HG02610 (cell line): ENCODE measurements around the gene PIBF1.
"Not testable (repeated sequence)": the region's sequence is repeated elsewhere in the genome, so short reads cannot be mapped to it uniquely, and the experiment has no call there.

Experiments used
- ATAC-seq: cut with Tn5 transposase; IDR thresholded peaks from one replicate; pipeline ENCODE4 v1.9.1; 2021; ENCODE audit warnings: mild to moderate bottlenecking, moderate library complexity; ENCODE audit not compliant: unreplicated experiment

The PIBF1 gene

DNA sequence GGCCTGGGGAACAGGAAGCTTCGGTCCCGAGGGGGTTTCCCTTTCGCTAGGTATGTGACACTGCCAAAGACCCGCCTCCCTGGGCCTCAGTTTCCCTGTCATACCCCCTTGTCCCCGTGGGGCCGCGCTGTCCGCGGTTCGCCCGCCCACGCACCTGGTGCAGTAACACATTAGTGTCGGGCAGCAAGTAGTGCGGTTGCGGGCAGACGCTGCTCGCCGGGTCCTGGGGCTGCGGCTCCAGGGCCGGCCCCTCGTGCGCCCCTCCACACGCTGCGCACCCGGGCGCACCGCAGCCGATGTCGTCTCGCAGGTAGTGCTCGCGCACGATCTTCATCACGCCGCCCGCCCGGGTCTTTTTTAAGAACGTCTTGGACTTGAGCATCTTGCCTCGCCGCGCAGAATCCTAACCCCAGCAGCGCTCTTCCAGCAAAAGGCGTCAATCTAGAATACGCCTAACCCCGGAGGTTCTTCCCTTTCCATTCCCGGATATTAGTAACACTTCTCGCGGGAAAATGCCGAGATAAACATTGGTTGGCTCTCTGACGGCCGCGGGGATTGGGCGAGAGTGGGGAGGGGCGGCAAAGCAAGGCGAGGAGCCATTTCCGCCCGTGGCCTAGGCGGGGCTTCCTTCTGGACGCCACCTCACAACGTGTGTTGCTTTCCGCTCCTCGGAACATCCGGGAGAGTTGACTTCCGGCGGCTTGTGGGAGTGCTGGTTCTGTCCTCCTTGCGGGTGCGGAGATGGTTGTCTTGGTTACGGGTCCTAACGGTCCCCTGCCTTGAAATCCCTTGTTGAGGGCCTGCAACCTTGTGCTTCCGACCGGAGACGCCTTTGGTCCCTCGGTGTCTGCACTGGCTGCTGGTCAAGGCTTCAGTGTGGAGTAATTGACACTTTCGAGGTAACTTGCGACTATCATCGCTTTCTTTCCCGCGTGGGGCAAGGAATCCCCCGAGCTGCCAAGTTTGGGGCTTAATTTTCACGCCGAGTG, at the start of gene PIBF1, which contains the start of gene DIS3:
PIBF1 (plus strand) TSS at position 683 of the 989 bp plus-strand sequence. CDS start 1,337 bp downstream, outside the sequence.
DIS3 (minus strand) TSS at position 450 of the 989 bp plus-strand sequence; CDS start at position 382, 68 bp downstream.
- peak; percentile 98 for ATAC-seq

DNA sequence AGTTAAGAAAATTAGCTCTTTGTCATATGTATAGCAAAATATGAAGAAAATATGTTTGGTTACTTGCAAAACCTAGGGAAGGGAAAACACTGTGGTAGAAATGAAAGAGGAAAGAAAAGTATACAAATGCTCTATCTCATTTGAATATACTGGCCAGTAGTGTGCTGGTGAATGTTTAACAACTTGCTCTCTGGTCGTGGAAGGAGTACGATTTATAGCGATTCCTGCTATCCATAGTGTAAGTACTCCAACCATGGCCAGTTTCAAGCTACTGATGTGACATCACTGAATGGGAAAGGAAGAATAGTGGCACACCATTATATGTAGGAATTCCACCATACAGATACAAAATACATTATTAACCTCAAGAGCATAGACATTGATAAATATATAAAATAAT, 44.9 kb upstream of the PIBF1 start:
- no peak for ATAC-seq

DNA sequence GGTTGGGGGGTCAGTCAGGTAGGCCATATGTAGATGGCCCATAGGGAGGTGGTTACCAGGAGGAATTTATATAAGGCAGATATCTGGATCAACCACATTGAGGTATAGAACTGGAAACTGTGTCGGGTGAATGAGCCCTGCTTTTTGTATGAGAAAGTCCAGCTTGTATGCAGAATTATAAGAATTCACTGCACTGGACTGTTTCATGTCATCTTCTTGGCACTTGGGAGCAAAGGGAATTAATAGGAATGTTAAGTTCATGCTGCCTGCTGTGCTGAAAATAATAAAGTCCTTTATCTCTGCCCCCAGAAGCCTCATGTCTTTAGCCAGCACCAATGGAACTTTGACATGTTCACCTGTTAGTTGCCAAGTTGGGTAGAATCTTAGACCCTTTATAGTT, 41.9 kb upstream of the PIBF1 start:
- ATAC-seq, result no peak

DNA sequence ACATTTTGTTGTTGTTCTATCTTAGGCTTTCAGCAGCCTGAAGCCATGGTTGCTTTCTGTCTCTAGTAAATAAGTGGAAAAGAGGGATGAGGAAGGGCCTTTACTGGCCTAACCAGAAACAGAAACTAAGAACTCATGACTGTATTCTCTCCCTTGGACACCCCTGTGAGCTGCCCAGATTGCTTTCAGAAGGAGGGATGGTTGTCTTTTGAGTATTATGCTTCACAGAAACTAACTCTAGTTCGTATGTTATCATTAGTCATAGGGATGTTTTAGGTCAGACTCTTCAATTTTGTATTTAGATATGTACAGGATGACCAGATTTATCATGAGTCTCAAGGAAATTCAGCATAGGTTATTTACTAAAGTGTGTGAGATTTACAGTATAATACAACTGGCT, 36.7 kb upstream of the PIBF1 start:
- ATAC-seq, result peak; percentile 79

DNA sequence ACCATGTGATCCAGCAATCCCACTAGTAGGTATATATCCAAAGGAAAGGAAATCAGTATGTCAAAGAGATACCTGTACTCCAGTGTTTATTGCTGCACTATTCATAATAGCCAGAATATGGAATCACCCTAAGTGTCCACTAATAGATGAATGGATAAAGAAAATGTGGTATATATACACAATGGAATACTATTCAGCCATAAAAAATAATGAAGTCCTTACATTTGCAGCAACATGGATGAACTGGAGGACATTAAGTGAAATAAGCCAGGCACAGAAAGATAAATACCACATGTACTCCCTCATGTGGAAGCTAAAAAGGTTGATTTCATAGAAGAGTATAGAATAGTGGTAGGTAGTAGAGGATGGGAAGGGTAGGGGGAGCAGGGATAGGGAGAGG, 30.7 kb upstream of the PIBF1 start:
- no peak for ATAC-seq

GRCh38 chr13:72754111-72754510, 27.8 kb upstream of the PIBF1 start:
- ATAC-seq, result no peak

GRCh38 chr13:72757792-72758535, 24.0 kb upstream of the PIBF1 start:
- no peak for ATAC-seq

DNA sequence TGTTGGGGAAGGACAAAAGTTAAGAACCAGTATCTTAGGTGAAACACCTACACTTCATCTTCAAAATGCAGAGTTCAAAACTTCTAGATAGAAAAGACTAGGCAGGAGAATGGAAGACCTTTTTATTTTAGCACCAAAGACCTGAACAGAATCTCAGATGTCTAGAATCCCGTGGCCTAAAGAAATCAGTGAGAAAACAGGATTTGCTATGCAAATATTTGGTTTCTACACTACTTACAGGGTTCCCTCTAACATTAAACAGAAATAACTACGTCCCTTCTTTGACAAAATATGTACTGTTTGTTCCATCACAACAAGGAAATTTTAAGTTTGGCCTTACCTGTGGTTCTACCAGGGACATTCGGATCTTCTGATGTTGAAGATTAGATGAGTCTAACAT, 21.7 kb upstream of the PIBF1 start:
- ATAC-seq, result no peak

GRCh38 chr13:72763411-72763810, 18.5 kb upstream of the PIBF1 start:
- ATAC-seq, result no peak

- ATAC-seq, result no peak
Observed at GRCh38 chr13:72774019-72774418, 7.9 kb upstream of the PIBF1 start.

DNA sequence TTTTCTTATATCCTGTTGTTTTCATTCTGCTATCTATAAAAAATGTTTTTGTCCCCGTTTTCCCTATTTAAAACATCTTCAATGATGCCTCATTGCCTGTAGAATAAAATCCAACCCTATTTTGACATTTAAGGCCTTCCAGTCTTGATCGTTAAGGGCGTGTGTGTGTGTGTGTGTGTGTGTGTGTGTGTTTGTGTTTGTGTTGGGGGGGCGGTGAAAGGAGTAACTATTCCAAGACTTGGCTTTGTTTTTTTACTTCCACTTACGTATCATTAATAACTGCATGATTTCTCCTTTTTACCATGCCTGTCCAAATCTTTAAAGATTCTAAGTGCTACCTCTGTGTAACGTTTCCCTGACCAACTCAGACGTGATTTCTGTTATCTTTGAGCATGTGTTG, 784 bp downstream of the PIBF1 start:
- ATAC-seq, result no peak

- not testable (repeated sequence) for ATAC-seq
Observed at GRCh38 chr13:72784679-72785078, 2.7 kb downstream of the PIBF1 start.

DNA sequence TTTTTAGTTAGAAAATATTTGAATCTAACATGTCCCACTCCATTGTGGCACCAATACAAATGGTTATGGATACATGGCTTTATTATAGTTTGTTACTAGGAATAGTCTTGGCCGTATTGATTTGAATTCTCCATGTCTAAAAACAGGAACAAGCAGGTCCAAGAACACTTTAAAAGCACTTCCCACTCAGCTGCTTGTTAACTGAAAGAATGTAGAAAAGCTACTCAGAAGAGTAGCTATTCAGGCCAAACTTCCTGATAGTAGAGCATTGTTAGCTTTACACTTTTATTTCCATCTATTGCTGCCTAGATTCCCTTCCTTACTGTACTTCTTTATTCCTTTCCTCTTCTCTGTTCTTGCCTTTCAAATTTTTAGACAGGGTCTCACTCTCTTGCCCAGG, 6.9 kb downstream of the PIBF1 start:
- no peak for ATAC-seq

DNA sequence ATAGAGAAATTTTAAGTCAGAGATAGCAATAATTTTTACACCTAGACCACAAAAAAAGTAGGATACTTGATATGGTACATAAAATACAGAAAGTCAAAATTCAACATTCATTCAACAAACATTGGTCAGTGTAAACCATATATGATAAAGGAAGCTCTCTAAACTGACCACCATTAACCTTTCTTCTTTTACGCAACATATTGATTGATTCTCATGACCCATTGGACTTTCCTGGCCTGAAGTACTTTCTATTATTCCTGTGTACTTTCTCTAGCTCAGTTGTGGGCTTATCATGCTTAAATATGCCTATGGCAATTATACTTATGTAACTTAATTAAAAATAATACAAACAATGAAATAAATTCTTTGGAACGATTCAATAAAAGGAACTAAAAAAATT, 10.7 kb downstream of the PIBF1 start:
- no peak for ATAC-seq

DNA sequence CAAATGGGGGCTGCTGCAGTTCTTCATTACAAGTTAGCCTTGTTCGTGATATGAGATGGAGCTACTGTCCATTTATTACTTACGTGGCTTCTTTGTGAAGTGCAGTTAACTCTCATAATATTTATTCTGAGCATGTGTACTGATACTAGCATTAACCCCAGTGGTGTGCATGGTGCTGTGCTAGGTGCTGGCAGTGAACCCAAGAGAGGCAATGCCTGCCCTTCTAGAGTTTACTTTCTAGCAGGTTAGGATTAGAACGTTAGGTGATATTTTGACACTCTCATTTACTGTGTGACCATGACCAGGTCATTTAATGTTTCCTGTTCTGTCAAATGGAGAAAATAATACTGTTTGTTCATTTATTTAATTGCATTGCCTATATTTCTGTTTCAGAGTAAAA, 16.9 kb downstream of the PIBF1 start:
- ATAC-seq, result no peak

GRCh38 chr13:72804301-72804700, 22.4 kb downstream of the PIBF1 start:
- no peak for ATAC-seq

- ATAC-seq, result no peak
Observed at GRCh38 chr13:72805676-72806346, 23.9 kb downstream of the PIBF1 start.

DNA sequence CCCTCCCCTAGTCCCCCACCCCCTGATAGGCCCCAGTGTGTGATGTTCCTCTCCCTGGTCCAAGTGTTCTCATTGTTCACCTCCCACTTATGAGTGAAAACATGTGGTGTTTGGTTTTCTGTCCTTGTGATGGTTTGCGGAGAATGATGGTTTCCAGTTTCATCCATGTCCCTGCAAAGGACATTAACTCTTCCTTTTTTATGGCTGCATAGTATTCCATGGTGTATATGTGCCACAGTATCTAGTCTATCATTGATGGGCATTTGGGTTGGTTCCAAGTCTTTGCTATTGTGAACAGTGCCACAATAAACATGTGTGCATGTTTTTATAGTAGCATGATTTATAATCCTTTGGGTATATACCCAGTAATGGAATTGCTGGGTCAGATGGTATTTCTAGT, 24.6 kb downstream of the PIBF1 start:
- not testable (repeated sequence) for ATAC-seq

DNA sequence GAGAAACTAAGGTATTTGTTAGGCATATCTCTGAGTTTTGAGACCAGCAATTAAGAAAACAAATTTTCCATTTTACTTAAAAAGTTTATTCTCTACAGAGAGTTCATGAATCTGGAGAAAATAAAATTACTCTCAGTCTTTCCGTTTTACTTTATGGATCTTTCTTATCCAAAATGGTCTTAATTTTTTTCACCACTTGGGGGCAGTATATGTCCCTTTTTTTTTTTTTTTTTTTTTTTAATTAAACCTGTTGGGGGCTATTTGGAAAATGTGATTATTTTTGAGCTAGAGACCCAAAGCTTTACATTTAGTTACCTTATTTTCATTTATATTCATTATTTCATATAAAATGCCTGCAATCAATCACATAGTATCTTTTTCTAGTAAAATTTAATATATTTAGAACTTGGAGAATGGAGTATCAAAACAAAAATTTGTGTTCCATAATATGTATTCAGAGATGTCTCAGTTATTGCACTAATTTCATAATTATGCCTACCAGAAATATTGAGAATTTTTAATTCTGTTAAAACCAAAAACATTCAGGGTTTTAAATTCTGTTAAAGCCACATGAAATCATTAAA, 27.1 kb downstream of the PIBF1 start:
- no peak for ATAC-seq

DNA sequence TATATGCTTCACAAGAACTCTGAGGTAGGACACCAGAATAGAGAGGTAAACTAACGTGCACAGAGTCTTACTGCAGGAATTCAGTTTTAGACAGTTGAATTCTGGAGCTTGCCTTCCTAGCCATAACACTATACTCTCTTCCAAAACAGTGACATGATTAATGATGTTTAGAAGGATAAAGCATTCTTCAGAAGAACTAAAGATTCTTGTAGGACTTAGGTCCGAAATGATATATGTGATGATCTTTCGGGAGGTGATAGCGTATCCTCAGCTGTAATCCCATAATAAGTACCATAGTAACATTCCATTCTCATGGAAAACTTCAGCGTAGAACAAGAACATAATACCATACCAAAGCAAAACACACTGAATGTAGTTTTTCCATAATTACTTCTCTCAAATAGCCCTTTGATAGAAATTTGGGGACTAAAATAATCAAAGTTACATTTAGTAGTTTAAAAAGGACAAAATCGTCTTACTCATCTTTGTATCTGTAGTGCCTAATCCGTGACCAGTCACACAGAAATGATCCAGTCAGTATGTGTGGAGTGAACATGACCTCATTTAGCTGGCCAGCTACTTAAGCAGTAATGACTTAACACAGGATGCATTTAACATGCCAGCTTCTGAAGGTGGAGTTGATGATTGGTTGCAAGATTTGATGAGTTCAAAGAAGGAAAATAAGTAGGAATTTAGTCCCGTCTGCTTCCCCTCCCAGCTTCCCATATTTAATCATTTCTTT, 38.4 kb downstream of the PIBF1 start:
- ATAC-seq, result no peak
